SHP77 treated with DMSO at 0.1 percent for 48 hours (cell line): ENCODE data around the gene DTX2.
"Not testable (repeated sequence)": the region's sequence is repeated elsewhere in the genome, so short reads cannot be mapped to it uniquely, and the experiment has no call there.

ENCODE experiments used
- DNase-seq: peaks from one replicate; lab custom pipeline; 2025; lab: John Stamatoyannopoulos, UW

DTX2 gene

DNA sequence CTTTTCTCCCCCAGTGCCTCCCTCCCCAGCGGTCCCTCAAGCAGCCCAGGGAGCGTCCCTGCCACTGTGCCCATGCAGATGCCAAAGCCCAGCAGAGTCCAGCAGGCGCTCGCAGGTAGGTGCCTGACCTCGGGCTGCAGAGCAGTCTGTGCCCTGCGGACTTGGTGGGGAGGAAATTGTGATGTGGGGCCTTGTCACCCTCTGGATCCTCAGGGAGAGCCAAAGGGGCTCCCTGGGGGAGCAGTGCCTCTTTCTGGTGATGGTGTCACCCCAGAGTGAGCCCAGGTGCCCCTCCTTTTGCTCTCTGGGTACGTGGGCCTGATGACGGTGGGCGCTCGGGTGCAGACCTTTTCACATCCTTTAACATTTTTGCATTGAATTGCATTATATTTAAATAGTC, 30.6 kb downstream of the DTX2 start:
- not testable (repeated sequence) for DNase-seq

DNA sequence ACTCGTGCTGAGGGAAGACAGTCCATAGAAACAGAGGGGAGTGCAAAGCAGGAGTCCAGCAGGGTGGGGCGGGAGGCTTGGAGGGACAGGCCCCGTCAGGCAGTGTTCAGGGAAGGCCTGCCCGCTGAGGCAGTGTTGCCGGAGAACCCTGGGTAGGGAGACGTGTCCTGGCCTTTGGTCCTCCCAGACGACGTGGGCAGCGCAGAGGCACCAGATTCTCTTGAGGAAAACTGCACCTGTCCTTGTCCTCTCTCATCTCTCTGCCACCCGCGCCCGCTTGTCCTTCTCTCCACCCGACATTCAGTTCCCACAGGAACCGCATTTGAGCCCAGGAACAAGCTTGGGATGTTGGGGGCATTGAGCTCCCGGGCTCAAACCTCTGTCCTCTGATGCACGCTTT, 34.2 kb downstream of the DTX2 start:
- not testable (repeated sequence) for DNase-seq

DNA sequence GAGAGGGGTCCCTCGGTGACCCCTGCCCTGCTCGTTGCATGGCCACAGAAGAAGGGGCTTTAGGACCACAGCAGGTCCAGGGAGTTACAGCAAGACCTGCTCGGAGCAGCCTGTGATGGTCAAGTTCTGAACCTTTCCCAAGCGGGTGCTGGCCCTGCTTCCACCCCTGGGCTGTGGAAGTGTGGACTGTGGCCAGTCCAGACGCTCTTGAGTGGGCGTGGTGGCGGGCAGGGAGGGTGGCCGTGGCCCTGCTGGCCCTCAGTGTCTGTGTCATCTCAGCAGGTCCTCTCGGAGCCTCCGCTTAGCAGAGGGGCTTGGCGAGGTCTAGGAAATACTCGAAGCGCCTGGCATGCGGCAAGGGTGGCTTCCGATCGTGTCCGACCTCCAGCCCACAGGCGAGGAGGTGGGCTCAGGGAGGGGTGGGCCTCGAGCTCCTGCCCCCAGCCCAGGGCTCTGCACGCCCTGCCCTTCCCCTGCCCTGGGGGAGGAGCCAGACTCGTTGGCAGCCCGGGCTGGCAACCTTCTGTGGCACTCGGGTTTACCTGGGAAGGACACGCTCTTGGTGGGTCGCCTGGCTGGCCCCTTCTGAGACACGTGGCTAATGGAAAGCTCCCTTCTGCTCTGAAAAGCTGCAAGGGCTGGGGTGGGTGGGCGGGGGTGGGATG, 36.5 kb downstream of the DTX2 start:
- not testable (repeated sequence) for DNase-seq

GRCh38 chr7:76498583-76499200, 37.2 kb downstream of the DTX2 start:
- DNase-seq: not testable (repeated sequence)

DNA sequence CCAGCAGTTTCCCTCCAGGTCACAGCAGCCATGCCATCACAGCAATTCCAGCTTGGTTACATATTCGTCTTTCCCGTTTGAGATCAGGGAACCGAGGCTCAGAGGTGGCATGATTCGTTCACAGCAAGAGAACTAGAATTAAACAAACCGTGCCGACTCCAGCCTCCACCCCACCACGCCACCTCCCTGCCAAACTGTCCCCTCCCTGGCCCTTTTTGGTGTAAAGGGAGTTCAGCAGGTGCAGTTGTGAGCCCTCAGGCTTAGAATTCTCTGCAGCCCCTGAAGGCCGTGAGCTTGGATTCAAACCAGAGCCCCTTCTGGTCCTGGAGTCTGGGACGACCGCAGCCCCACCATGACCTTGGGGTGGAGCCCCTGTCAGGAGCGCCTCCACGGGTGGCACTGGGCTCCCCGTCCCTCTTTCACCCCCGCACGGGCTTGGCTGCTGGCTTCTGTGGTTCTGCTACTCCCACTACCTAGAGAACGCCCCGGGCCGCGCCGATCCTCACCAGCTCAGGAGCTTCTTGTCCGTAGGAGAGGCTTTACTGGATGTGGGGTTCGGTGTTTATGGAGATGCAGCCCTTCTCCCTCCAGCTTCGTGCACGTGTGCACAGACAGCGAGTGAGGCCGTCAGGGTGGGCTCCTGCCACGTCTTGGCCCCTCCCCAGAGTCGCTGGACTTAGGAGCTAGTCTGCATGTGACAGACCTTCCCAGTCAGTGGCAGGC, 37.9 kb downstream of the DTX2 start:
- not testable (repeated sequence) for DNase-seq

GRCh38 chr7:76499924-76500241, 38.4 kb downstream of the DTX2 start:
- DNase-seq: not testable (repeated sequence)

GRCh38 chr7:76502224-76502623, 40.7 kb downstream of the DTX2 start:
- not testable (repeated sequence) for DNase-seq

DNA sequence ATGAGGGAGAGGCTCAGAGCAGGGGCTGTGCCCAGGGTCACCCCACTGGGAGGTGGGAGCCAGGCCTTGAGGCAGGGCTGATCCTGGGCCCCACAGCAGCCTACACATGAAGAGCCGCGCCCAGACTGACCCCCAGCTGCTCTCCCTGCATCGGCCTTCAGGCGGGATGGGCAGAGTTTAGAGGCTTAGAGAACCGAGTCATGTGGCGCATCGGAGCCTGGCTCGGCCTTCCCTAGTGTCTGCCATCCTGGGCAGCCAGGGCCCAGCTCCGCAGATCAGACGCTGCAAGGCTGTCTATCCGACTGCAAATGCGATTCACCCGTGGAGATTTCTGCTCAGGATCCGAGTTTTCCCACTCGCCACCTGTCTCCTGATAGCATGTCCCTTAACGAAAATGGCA, 41.3 kb downstream of the DTX2 start:
- not testable (repeated sequence) for DNase-seq

DNA sequence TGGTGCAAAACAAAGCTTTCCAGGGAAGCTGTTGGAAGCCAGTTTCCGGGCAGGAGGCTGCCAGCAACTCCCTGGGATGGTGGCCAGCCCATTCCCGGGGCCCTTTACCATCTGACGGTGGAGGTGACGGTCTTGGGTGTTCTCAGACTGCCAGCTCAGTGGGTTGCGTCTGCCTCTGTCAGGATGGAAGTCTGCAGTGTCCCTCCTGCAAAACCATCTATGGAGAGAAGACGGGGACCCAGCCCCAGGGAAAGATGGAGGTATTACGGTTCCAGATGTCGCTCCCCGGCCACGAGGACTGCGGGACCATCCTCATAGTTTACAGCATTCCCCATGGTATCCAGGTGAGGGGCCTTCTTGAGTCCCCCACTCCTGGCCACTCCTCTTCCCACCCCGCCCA, 41.7 kb downstream of the DTX2 start:
- DNase-seq: not testable (repeated sequence)

DNA sequence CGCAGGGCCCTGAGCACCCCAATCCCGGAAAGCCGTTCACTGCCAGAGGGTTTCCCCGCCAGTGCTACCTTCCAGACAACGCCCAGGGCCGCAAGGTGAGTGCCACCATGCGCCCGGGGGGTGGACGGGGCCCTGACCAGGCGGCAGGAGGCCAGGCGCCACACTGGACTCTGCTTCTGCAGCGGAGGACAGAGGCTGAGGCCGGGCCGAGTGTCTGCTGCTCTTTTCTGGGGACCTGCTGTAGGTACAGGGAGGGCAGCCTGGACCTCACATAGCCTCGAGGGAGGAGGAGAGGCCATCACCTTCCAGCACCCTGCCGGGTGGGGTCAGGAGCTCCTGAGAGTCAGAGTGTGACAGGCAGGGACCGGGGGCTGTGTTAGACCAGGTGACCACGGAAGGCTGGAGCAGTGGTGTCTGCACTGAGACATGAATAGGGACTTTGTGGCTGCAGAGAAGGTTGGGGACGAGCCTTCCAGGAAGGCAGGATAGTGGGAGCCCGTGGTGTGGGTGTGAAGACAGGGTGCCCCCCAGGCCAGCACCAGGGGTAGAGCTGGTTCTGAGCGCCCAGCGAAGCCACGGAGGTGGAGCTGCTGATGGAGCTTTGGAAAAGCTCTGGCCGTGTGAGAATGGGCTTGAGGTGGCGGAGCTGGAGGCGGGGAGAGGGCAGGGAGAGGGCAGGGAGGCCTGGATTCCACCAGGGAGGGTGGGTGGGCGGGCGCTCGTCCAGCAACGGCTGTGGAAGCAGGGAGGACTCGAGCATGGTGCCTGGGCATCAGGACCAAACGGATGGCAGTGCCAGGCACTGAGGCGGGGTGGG, 43.0 kb downstream of the DTX2 start:
- not testable (repeated sequence) for DNase-seq

DNA sequence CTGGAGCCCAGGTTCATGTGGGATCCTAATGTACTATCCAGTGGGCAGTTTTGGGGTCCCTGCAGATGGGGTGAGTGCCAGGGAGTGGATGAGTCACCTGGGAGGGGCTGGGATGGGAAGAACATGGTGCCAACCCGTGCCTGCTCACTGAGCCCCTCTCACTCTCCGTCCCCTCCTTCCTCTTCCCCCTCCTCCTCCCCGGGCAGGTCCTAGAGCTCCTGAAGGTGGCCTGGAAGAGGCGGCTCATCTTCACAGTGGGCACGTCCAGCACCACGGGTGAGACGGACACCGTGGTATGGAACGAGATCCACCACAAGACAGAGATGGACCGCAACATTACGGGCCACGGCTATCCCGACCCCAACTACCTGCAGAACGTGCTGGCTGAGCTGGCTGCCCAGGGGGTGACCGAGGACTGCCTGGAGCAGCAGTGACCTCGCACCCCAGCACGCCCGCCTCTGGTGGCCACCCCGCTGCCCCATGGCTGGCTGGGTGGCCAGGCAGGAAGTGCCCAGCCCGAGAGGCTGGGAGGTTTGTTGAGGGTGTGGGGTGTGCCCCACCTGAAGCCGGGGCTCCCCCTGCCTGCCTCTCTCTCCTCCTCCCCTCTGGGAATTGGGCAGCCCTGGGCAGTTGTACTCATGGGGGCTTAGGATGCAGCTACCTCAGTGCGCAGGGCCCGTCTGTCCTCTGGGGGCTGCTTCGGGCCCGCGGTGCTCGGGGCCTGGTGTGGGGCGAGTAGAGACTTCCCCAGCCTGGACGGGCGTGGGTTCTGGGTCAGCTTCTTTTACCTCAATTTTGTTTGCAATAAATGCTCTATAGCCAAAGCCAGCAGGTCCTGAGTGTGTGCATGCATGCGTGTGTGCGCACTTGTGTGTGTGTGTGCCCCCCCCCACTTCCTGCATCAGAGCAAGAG, 43.9 kb downstream of the DTX2 start:
- no peak for DNase-seq

- DNase-seq: no peak
These were observed 44.6 kb downstream of the DTX2 start for GRCh38 chr7:76506081-76506440.

- DNase-seq: not testable (repeated sequence)
These were observed 45.1 kb downstream of the DTX2 start for GRCh38 chr7:76506643-76507042.

DNA sequence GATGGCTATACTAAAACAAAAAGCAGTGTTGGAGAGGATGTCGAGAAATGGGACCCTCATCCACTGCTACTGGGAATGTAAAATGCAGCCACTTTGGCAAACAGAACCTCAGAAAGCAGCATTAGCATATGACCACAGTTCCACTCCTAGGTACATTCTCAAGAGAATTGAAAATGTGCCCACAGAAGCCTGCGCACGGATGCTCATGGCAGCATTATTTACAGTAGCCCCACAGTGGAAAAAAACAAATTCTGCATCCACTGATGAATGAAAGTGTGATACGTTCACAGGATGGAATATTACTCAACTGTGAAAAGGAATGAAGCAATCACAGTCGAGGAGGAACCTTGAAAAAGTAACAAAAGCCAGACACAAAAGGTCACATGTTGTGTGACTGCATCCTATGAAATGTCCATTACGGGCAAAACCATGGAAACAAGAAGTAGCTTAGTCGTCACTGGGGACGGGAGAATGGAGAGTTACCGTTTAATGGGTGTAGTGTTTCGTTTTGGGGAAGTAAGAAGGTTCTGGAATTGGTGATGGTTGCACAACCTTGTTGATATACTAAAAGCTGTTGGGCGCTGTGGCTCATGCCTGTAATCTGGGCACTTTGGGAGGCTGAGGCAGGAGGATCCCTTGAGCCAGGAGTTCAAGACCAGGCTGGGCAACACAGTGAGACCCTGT, 46.4 kb downstream of the DTX2 start:
- no peak for DNase-seq

- DNase-seq: no peak
These were observed 48.7 kb downstream of the DTX2 start, which contains the start of gene UPK3B for GRCh38 chr7:76509931-76510877. Gene UPK3B, plus strand, starts transcription at chr7:76510552. Its CDS starts 101 bp downstream, at chr7:76510653.

- not testable (repeated sequence) for DNase-seq
These were observed 49.8 kb downstream of the DTX2 start for GRCh38 chr7:76511200-76511910.

DNA sequence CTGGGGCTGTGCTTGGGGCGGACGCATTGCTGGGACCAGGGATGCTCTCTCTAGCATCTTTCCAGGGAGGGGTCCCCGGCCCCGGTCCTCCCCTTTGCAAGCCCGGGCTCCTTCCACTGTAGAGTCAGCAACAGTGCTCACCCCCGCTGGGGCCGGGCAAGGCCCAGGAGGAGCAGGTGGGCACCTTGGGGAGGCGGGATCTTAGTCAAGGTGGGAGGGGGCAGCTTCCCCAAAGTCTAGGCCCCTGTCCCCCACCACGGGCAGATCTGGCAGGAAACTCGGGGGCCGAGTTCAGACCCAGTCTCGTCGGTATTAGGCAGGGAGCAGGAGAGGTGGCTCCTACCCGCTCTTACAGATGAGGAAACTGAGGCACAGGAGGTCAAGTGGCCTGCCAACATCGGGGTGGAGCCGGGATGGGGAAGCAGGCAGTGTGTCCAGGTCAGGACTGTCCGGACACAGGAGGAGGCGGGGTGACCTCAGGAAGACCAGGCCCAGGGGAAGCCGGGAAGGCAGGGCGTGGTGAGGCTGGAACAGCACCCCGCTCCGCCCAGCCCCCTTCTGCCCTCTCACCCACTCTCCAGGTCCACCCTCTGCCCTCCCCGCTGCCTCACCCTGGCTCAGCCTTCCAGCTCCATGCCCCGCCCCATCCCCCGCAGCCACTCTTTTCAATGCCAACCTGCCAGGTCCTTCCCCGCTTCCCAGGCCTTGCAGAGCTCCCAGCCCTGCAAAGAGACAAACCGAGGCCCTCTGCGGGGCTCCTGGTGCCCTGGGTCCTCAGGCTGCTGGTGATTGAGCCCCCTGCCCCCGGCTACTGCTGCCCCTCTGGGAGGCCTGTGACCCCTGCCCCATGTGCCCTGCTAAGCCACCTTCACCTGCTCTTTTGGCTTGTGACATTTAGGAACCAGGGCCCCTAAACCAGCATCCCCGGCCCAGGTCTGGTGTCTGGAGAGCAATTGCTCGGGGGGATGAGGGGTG, 50.7 kb downstream of the DTX2 start:
- not testable (repeated sequence) for DNase-seq
